GM23248 (cell line): ENCODE results near the gene PTGES2. TPM values are rescaled to one million over a fixed set of nuclear protein-coding genes. Genes with fewer than 3 reads are reported as not detected.

Source experiments
- DNase-seq: peaks from one replicate; pipeline ENCODE4 v3.0.0-alpha.2; 2015
- H2AFZ ChIP-seq: fragments of 200-600 bp; sonication (generic); 2 replicates; pipeline ENCODE4 v1.6.1; 2016; ENCODE audit warnings: antibody characterized with exemption
- H3F3A ChIP-seq: fragments of 200-600 bp; sonication (generic); 2 replicates; pipeline ENCODE4 v1.6.1; 2016; ENCODE audit warnings: mild to moderate bottlenecking, antibody characterized with exemption, mixed run types; ENCODE audit not compliant: insufficient read depth
- H3K27ac ChIP-seq: fragments of 200-600 bp; sonication (generic); 2 replicates; pipeline ENCODE4 v1.5.1; 2016; ENCODE audit warnings: mild to moderate bottlenecking
- H3K27me3 ChIP-seq: fragments of 200-600 bp; sonication (generic); replicated peaks from 2 replicates; pipeline ENCODE4 v1.6.1; 2016; ENCODE audit warnings: mild to moderate bottlenecking; ENCODE audit not compliant: insufficient read depth
- H3K36me3 ChIP-seq: fragments of 200-600 bp; sonication (generic); 2 replicates; pipeline ENCODE4 v1.6.1; 2016; ENCODE audit warnings: low read depth, mild to moderate bottlenecking
- H3K4me1 ChIP-seq: fragments of 200-600 bp; sonication (generic); 2 replicates; pipeline ENCODE4 v1.6.1; 2016; ENCODE audit warnings: mild to moderate bottlenecking; ENCODE audit not compliant: insufficient read depth
- H3K4me2 ChIP-seq: fragments of 200-600 bp; sonication (generic); one replicate; pipeline ENCODE4 v1.6.1; 2016; ENCODE audit warnings: mild to moderate bottlenecking; ENCODE audit not compliant: unreplicated experiment
- H3K4me3 ChIP-seq: fragments of 200-600 bp; sonication (generic); 2 replicates; pipeline ENCODE4 v1.5.1; 2016; ENCODE audit warnings: mild to moderate bottlenecking
- H3K79me2 ChIP-seq: fragments of 200-600 bp; sonication (generic); 2 replicates; pipeline ENCODE4 v1.6.1; 2016; ENCODE audit warnings: mild to moderate bottlenecking; ENCODE audit not compliant: insufficient read depth
- H3K9ac ChIP-seq: fragments of 200-600 bp; sonication (generic); 2 replicates; pipeline ENCODE4 v1.6.1; 2016; ENCODE audit warnings: mild to moderate bottlenecking
- H3K9me2 ChIP-seq: fragments of 200-600 bp; sonication (generic); 2 replicates; pipeline ENCODE4 v1.6.1; 2016; ENCODE audit warnings: mixed run types, mild to moderate bottlenecking, moderate library complexity; ENCODE audit not compliant: insufficient read depth
- H3K9me3 ChIP-seq: fragments of 200-600 bp; sonication (generic); one replicate; pipeline ENCODE4 v1.6.1; 2017; ENCODE audit warnings: low read depth
- H4K20me1 ChIP-seq: fragments of 200-600 bp; sonication (generic); 2 replicates; pipeline ENCODE4 v1.6.0; 2016; ENCODE audit not compliant: insufficient read depth
- EZH2 ChIP-seq: fragments of 200-600 bp; sonication (generic); IDR thresholded peaks from 2 replicates; pipeline ENCODE4 v1.6.1; 2018; ENCODE audit warnings: antibody characterized with exemption, mild to moderate bottlenecking; ENCODE audit not compliant: insufficient read depth, poor library complexity, severe bottlenecking
- EZH2phosphoT487 ChIP-seq: fragments of 200-600 bp; sonication (generic); IDR thresholded peaks from 2 replicates; pipeline ENCODE4 v1.6.1; 2018; ENCODE audit warnings: antibody characterized with exemption, moderate library complexity, mild to moderate bottlenecking, low read depth; ENCODE audit not compliant: insufficient read depth
- WGBS, 2 experiments: methylation state at CpG; one replicate each; pipeline ENCODE4 v1.1.6; 2015 to 2017; ENCODE audit warnings: low lambda C conversion rate in 2 of 2, low coverage in 1 of 2; ENCODE audit errors: missing lambda C conversion rate in 2 of 2; 5-methylcytosine and 5-hydroxymethylcytosine counted together
- in situ Hi-C: fragments of 300-500 bp; cut with MboI; formaldehyde crosslinking; loops from 2 replicates; pipeline ENCODE4 v1.15.0; 2020
- polyA plus RNA-seq: library from polyadenylated mRNA; unstranded; fragments of >200 nt; fragmentation: Nextera tagmentation; extraction: Ambion mirVana; gene quantifications from 2 replicates; pipeline ENCODE4 v1.2.1, GENCODE V29; 2016
- total RNA-seq: library from RNA; depleted of rRNA; stranded (reverse); fragments of >200 nt; shearing (Covaris generic); gene quantifications from 2 replicates; pipeline ENCODE4 v1.2.3, GENCODE V29; 2014

Gene PTGES2
- total and polyA plus RNA-seq, 2 experiments from 2014 or later = 63.3 to 68.6 TPM

DNA sequence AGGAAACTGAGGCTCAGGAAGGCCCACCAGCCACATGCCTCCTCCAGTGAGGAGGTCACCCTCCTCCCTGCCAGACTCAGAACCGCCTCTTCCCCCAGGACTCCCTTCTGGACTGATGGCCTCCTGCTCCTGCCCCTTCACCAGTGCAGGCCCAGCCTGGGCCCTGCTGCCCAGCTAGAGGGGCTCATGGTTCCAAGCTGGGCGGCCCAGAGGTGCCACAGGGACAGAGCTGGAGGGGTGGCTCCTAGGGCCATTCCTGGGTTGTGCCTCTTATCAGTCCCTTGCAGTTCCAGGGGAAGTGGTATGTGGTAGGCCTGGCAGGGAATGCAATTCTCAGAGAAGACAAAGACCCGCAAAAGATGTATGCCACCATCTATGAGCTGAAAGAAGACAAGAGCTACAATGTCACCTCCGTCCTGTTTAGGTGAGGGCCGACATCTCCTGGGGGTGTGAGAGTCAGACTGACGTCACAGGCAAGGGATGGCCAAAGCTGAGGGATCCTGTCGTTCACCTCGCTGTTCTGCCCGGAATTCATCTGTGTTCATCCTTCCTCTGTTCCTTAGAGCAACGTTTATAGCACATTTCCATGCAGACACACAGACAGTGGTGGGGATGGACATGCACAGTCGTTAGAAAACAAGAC lies 22.5 kb upstream of the PTGES2 start:
- no peak overlapping the region for H3K9ac ChIP-seq
- H3K9me3 ChIP-seq = no peaks in the 10 kb centered on the region
- no peaks in the 10 kb centered on the region for H3K4me1 ChIP-seq
- no peak overlapping the region for H3K4me3 ChIP-seq
- no peaks in the 10 kb centered on the region for H3K9me2 ChIP-seq
- in situ Hi-C loops = no loop called here
- TF ChIP-seq EZH2phosphoT487 (no peak), EZH2 (no peak)
- no peak overlapping the region; the same call in 1 of the 2 replicates for H2AFZ ChIP-seq
- no peak for DNase-seq
- H3F3A ChIP-seq = no peaks in the 10 kb centered on the region
- no peaks in the 10 kb centered on the region for H3K79me2 ChIP-seq
- no peak overlapping the region for H3K4me2 ChIP-seq
- H3K27ac ChIP-seq = no peak overlapping the region
- no peaks in the 10 kb centered on the region for H4K20me1 ChIP-seq
- H3K27me3 ChIP-seq = no peaks in the 10 kb centered on the region
- 65 to 66% methylated on average over 11 of the region's 11 CpGs for WGBS, 2 experiments
- no peaks in the 10 kb centered on the region for H3K36me3 ChIP-seq

DNA sequence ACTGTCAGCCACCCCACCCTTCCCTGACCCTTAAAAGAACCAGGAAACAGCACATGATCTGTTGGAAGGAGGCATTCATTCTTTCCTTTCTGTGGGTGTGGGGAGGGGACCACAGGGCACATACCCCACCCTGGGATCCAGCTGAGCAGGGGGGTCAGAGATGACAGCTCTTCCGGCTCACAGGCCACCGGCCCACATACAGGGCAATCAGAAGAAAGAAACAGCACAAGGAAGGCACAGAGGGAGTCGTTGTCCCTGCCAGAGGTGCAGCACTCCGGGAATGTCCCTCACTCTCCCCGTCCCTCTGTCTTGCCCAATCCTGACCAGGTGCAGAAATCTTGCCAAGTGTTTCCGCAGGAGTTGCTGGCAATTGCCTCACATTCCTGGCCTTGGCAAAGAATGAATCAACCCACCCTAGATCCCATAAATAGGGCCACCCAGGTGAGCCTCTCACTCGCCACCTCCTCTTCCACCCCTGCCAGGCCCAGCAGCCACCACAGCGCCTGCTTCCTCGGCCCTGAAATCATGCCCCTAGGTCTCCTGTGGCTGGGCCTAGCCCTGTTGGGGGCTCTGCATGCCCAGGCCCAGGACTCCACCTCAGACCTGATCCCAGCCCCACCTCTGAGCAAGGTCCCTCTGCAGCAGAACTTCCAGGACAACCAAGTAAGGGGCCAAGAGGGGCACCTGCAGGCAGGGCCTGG lies 21.6 kb upstream of the PTGES2 start, which contains the start of gene LCN2:
Gene LCN2 (plus strand): TSS at position 453 of the 701 bp plus-strand sequence. CDS start 73 bp downstream, at position 526.
- Histone ChIP-seq H3K4me3 (no peak within 1 kb of the TSS), H3K36me3 (no peaks in the 10 kb centered on the region), H3K79me2 (no peaks in the 10 kb centered on the region), H3F3A (no peaks in the 10 kb centered on the region), H3K9ac (no peak within 1 kb of the TSS), H2AFZ (no peak within 1 kb of the TSS; the same call in 1 of the 2 replicates), H3K4me1 (no peaks in the 10 kb centered on the region), H4K20me1 (no peaks in the 10 kb centered on the region), H3K9me3 (no peaks in the 10 kb centered on the region), H3K9me2 (no peaks in the 10 kb centered on the region), H3K4me2 (no peak within 1 kb of the TSS), H3K27me3 (no peaks in the 10 kb centered on the region), H3K27ac (no peak within 1 kb of the TSS)
- no peak for DNase-seq
- WGBS, 2 experiments = 57 to 66% methylated on average over 9 of the region's 9 CpGs
- TF ChIP-seq EZH2phosphoT487 = no peak
- TF ChIP-seq EZH2 = no peak
- in situ Hi-C loops = no loop called here

DNA sequence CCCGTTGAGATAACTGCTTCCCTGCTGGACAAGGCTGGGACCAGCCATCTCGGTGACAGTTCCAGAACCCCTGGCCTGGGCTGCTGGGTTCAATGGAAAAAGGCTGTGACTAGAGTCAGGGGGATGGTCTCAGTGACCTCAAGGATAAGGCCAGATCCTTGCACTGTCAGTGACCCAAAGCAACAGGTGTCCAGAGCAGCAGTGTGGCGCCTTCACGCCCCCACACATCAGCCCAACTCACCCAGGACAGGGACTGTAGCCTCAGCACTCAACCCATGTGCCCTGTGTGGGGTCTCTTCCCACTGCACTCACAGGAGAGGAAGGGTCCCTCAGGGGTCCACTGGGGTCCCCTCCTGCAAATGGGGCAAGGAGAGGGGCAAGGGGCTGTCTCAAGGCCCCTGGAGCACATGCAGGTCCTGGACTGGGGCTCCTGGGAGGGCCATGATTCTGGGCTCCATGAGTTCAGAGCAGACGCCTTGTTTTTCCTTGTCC lies 21.0 kb upstream of the PTGES2 start:
- Histone ChIP-seq H3K79me2 (no peaks in the 10 kb centered on the region), H3K4me3 (no peak overlapping the region), H3K9me2 (no peaks in the 10 kb centered on the region), H3K4me1 (0 out of 2 replicates have a peak, but pooled peaks cover under 1% of the 10 kb centered on the region), H3K9ac (no peak overlapping the region), H3F3A (no peaks in the 10 kb centered on the region), H3K9me3 (no peaks in the 10 kb centered on the region), H3K27ac (no peak overlapping the region), H4K20me1 (no peaks in the 10 kb centered on the region), H3K4me2 (no peak overlapping the region), H3K27me3 (no peaks in the 10 kb centered on the region), H2AFZ (no peak overlapping the region), H3K36me3 (no peaks in the 10 kb centered on the region)
- 69 to 75% methylated on average over 5 of the region's 5 CpGs for WGBS, 2 experiments
- no peak for DNase-seq
- in situ Hi-C loops = no loop called here
- TF ChIP-seq EZH2 (no peak), EZH2phosphoT487 (no peak)

DNA sequence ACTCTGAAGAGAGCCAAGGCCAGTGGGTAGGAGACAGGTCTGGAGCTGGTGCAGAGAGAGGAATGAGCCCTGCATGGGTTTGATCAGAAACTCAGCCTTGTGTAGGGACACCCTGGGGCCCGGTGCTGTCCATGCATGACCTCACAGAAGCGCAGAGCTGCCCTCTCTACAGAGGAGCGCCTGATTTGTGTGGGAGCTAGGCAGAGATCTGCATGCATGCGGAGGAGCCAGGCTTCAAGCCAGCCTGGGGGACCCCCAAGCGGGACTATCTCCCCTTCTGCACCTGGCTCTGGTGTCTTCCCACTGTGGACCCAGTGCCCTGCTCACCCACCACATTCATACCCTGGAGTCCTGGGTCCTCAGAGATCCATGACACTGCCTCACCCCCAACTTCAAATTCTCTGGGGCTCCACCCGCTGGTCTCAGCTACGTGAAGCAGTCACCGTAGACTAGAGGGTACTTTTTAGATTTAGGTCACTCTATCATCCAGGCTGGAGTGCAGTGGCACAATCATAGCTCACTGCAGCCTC lies 19.1 kb upstream of the PTGES2 start:
- in situ Hi-C loops = no loop called here
- 77 to 86% methylated on average over 7 to 8 of the region's 8 CpGs for WGBS, 2 experiments
- TF ChIP-seq EZH2phosphoT487 (no peak), EZH2 (no peak)

More for the DNA sequence above, 19.1 kb upstream of the PTGES2 start:
- Histone ChIP-seq H3K4me2 (no peak overlapping the region), H3K27me3 (no peaks in the 10 kb centered on the region), H3K9ac (no peak overlapping the region), H3K9me3 (no peaks in the 10 kb centered on the region), H3K4me1 (0 out of 2 replicates have a peak, but pooled peaks cover 3% of the 10 kb centered on the region), H4K20me1 (no peaks in the 10 kb centered on the region), H3K27ac (no peak overlapping the region), H3K79me2 (no peaks in the 10 kb centered on the region), H3K36me3 (no peaks in the 10 kb centered on the region), H2AFZ (no peak overlapping the region), H3K9me2 (no peaks in the 10 kb centered on the region), H3K4me3 (no peak overlapping the region), H3F3A (no peaks in the 10 kb centered on the region)
- no peak for DNase-seq
